T-helper 22 cell (primary cell): ENCODE measurements around the gene ISLR.

Source experiments
- DNase-seq: peaks from one replicate; pipeline ENCODE4 v3.0.0-alpha.2; 2020; ENCODE audit warnings: low read depth

Gene ISLR

DNA sequence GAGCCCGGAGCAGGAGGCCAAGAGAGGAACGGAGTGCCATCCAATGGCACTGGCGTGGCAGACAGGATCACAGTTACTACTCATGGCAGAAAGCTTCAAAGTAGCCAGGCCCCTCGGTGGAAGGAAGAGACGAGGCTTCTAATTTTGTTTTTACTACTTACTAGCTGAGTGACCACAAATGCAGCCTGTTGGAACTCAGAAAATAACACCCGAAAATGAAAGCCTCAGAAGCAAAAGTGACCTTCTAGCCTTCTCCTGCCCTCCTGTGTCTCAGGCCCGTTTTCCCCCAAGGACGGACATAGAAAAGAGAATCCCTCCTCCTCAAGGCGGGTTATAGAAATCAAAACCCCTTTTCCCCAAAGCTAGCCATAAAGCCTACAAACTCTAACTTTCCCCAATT lies 39.0 kb downstream of the ISLR start:
- DNase-seq, result no peak

DNA sequence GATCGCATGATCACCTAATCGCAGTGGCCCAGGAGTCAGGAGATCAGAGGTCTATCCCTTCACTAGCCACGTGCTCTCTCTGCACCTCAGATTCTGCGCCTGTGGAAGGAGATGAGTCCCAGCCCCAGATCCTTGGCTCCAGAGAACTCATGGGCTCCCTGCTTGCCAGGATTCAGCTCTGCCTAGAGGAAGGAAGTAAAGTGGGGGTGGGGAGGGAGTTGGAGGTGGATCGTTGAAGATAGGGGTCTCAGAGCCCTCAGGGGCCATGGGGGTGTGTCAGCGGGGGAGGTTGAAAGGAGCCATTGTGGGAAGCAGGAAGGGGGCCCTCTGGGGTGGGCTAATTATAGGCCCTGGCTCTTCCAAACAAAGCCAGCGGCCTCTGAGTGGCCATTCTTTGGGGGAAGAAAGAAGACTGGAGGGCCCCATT lies 40.4 kb downstream of the ISLR start:
- DNase-seq, result no peak

GRCh38 chr15:74214324-74215021 lies 41.0 kb downstream of the ISLR start:
- DNase-seq, result no peak

DNA sequence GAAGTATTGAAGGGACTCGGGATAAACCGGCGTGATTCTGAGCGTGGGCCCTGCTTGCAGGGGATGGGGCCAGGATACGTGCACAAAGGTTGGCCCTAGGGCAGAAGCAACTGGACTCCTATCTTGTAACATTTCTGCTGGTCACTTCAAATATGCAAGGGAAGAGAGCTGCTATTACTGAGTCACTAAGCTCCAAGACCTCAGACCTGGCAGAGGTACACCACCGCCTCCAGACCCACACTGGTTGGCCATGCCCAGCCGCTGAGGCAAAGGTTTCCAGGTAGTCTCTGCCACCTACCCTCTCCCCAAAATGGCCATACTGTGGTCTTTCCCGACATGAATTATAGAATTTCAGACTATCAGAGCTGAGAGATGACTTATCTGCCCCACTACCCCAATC lies 42.4 kb downstream of the ISLR start:
- no peak for DNase-seq

GRCh38 chr15:74216949-74217348 lies 43.4 kb downstream of the ISLR start:
- no peak for DNase-seq

GRCh38 chr15:74217907-74218885 lies 44.7 kb downstream of the ISLR start:
- no peak for DNase-seq

GRCh38 chr15:74220475-74221248 lies 47.2 kb downstream of the ISLR start:
- no peak for DNase-seq

- DNase-seq, result no peak
These were observed 48.1 kb downstream of the ISLR start for GRCh38 chr15:74221399-74222239.

DNA sequence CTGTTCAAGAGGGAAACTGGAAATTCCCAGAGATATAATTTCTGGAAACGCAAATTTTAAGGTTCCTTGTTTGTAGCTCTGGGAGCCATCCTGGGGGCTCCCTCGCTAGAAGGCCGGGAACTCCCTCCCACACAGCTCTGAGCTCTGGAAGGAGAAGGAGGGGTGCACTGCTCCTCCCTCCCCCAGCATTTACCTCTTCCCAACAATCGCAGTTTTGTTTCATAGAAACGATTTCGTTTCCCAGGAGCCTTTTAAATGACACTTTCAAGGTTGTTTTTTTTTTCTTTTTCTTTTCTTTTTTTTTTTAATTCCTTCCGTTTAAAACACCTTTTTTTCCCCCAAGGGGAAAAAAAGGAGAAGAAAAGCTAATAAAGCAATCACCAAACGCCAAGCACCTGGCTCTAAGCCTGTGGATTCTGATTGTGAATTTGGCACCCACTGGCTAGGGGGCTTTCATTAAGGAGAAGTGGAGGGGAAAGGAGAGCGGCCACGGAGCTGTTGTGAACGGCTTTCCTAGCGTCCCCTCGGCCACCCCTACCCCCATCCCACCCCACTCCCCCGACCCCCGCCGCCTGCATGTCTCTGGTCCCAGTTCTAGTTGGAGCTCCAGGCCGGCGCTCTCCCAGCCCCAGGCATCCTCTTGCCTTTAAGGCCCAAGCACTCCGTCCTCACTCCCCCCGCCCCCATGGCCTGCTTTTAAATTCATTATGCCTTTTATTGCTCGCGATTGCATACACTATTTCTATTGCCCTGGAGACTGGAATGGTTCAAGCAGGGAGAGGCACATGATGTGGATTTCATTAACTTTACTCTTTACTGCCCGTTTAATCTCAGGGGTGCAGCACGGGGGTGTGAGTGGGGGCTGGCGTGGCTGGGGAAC lies 49.0 kb downstream of the ISLR start:
- no peak for DNase-seq

GRCh38 chr15:74225928-74226327 lies 52.4 kb downstream of the ISLR start:
- DNase-seq, result no peak
